Mesothelial cell of epicardium (in vitro differentiated cells): ENCODE results near the gene ERV3-1. TPM values are rescaled to one million over a fixed set of nuclear protein-coding genes. Genes with fewer than 3 reads are reported as not detected.
A peak's percentile ranks its signal among the peaks of the same experiment; 100 is the strongest.
"Not testable (repeated sequence)": the region's sequence is repeated elsewhere in the genome, so short reads cannot be mapped to it uniquely, and the experiment has no call there.

Experiments
- DNase-seq, 2 experiments: peaks; one replicate each; pipeline ENCODE4 v3.0.0; 2021; ENCODE audit warnings: low spot score in 2 of 2; ENCODE audit not compliant: unreplicated experiment in 2 of 2
- H3K27ac Mint-ChIP-seq: 2 replicates; pipeline ENCODE4 v1.8.0; 2021; ENCODE audit warnings: mixed read lengths
- H3K27me3 Mint-ChIP-seq: 2 replicates; pipeline ENCODE4 v1.8.0; 2021; ENCODE audit warnings: low read depth, mixed read lengths
- H3K36me3 Mint-ChIP-seq: 2 replicates; pipeline ENCODE4 v1.8.0; 2021; ENCODE audit warnings: mixed read lengths
- H3K4me1 Mint-ChIP-seq: 2 replicates; pipeline ENCODE4 v1.8.0; 2021; ENCODE audit warnings: mixed read lengths
- H3K4me3 Mint-ChIP-seq: 2 replicates; pipeline ENCODE4 v1.8.0; 2021; ENCODE audit warnings: mild to moderate bottlenecking, moderate library complexity, mixed read lengths
- H3K9me3 Mint-ChIP-seq: 2 replicates; pipeline ENCODE4 v1.8.0; 2021; ENCODE audit warnings: mixed read lengths
- total RNA-seq: library from RNA; stranded (reverse); gene quantifications from 3 replicates; pipeline ENCODE4 v1.2.1, GENCODE V29; 2021
- TF ChIP-seq, protein P1 (sequence below): fragments of 200-600 bp; sonication (generic); IDR thresholded peaks from one replicate; pipeline ENCODE4 v1.5.0; 2021; ENCODE audit warnings: antibody characterized with exemption; ENCODE audit not compliant: unreplicated experiment

ERV3-1 gene, protein sequence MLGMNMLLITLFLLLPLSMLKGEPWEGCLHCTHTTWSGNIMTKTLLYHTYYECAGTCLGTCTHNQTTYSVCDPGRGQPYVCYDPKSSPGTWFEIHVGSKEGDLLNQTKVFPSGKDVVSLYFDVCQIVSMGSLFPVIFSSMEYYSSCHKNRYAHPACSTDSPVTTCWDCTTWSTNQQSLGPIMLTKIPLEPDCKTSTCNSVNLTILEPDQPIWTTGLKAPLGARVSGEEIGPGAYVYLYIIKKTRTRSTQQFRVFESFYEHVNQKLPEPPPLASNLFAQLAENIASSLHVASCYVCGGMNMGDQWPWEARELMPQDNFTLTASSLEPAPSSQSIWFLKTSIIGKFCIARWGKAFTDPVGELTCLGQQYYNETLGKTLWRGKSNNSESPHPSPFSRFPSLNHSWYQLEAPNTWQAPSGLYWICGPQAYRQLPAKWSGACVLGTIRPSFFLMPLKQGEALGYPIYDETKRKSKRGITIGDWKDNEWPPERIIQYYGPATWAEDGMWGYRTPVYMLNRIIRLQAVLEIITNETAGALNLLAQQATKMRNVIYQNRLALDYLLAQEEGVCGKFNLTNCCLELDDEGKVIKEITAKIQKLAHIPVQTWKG
- total RNA-seq, result 54.9 to 57.6 TPM (median 56.6 TPM) in 3 replicates

DNA sequence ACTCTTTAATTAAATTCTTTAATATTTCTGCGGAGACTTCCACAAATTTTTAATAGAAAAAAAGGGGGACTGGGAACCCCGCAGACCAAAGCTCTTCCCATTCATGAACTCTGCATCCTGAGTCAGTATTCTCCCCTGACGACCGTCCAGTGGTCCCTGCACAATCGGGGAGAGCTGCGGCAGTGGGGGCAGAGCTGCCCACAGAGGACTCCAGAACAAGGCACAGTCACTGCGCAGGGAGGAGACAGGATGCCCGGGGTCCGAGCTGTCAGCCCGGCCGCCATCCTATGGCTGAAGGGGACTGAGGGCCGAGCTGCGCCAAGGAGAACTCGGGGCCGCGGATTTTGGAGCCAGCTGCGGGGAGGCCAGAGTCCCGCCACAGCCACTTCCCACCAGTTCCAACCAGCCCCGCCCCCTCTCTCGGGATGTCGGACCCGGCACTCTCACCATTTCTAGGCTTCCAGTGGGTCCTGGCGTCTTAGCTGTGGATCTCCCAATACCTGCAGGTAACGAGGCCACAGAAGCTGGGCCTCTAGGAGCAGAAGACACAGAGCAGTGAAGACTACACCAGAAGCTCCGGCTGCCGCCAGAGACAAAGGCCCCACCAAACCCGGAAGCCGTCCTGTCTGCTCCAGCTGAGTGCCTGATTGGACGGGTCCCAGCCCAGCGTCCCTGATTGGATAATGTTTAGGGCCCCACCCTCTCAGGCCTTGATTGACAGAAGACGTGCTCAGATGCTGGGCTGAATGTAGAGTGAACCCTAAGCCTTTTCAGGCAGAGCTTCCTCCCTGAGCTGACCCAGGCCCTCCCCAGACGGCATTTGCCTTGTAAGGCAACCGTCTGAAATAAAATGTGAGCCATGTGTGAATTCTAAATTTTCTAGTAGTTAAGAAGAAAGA is at the start of gene ERV3-1:
Gene ERV3-1, minus strand, starts transcription at position 594 of the 899 bp plus-strand sequence. CDS start 13,661 bp downstream, outside the sequence.
- Mint-ChIP-seq H3K4me1 (peaks cover 19% of the 10 kb centered on the region), H3K27me3 (no peaks in the 10 kb centered on the region), H3K27ac (peak within 1 kb of the TSS; percentile 100), H3K36me3 (peaks cover 34% of the 10 kb centered on the region), H3K9me3 (peaks cover 27% of the 10 kb centered on the region), H3K4me3 (peak within 1 kb of the TSS; percentile 97)
- DNase-seq, result peak; percentile 83 to 89
- TF ChIP-seq, protein P1, sequence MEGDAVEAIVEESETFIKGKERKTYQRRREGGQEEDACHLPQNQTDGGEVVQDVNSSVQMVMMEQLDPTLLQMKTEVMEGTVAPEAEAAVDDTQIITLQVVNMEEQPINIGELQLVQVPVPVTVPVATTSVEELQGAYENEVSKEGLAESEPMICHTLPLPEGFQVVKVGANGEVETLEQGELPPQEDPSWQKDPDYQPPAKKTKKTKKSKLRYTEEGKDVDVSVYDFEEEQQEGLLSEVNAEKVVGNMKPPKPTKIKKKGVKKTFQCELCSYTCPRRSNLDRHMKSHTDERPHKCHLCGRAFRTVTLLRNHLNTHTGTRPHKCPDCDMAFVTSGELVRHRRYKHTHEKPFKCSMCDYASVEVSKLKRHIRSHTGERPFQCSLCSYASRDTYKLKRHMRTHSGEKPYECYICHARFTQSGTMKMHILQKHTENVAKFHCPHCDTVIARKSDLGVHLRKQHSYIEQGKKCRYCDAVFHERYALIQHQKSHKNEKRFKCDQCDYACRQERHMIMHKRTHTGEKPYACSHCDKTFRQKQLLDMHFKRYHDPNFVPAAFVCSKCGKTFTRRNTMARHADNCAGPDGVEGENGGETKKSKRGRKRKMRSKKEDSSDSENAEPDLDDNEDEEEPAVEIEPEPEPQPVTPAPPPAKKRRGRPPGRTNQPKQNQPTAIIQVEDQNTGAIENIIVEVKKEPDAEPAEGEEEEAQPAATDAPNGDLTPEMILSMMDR, result no peak

DNA sequence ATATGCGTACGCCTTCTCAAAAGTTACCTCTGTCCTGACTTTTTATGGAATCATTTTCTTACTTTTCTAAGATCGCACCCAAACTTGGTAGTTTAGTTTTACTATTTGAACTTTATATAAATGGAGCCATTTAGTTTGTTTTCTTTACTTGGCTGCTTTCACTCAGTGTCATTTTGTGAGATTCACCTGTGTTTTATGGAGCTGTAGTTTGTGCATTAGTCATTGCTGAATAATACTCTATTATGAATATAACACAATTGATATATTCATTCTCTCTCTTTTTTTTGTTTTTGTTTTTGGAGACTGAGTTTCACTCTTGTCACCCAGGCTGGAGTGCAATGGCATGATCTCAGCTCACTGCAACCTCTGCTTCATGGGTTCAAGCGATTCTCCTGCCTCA is 49.3 kb upstream of the ERV3-1 start:
- H3K27me3 Mint-ChIP-seq, H3K4me1 Mint-ChIP-seq, DNase-seq, H3K4me3 Mint-ChIP-seq, H3K27ac Mint-ChIP-seq: not testable (repeated sequence)
- H3K36me3 Mint-ChIP-seq, result peaks cover 36% of the 10 kb centered on the region
- H3K9me3 Mint-ChIP-seq, result peaks cover 11% of the 10 kb centered on the region

DNA sequence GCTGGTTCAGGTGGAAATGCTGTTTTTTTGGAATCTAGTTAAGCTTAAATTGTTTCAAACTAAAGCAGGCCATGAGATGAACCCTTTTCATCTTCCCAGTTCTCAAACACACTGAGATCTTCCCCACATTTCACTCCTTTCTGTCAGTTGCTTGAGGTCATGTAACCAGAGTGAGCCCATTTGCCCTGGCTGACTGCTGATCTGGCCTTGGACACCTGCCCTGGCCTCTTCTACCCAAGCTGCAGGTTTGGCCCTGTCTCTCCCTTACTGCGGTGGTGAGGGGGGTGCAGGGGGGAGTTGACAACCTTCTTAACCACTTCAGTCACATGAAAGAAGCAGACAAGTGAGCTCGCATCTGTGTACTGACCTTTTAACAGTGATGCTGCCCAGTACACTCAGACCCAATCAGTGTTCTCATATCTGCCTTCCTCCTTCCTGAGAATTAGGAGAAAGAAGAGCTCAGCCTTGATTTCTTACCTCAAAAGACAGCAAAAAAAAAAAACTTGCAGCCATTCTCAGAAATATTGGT is 48.0 kb upstream of the ERV3-1 start:
- H3K9me3 Mint-ChIP-seq, result peaks cover 16% of the 10 kb centered on the region
- not testable (repeated sequence) for H3K27ac Mint-ChIP-seq, H3K4me3 Mint-ChIP-seq, DNase-seq, H3K27me3 Mint-ChIP-seq, H3K4me1 Mint-ChIP-seq
- H3K36me3 Mint-ChIP-seq, result peaks cover 42% of the 10 kb centered on the region

DNA sequence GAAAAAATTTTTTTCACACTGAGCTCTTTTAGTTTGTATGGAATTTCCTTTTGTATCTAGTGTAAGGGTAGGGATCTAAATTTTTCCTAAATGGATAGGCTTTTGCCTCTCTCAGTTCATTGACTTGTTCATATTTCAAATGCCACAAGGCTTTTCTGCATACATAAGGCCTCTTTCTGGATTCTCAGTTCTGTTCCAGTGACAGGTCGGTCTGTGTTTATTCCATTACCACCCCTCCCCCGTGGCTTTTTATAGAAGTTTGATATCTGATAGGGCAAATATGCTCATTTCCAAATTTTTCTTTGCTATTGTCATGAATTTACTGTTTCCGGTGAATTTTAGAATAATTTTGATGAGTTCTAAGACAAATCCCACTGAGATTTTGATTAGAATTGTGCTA is 45.2 kb upstream of the ERV3-1 start:
- H3K27me3 Mint-ChIP-seq, H3K4me3 Mint-ChIP-seq, DNase-seq, H3K27ac Mint-ChIP-seq, H3K4me1 Mint-ChIP-seq: not testable (repeated sequence)
- Mint-ChIP-seq H3K9me3 (peaks cover 16% of the 10 kb centered on the region), H3K36me3 (peaks cover 29% of the 10 kb centered on the region)

DNA sequence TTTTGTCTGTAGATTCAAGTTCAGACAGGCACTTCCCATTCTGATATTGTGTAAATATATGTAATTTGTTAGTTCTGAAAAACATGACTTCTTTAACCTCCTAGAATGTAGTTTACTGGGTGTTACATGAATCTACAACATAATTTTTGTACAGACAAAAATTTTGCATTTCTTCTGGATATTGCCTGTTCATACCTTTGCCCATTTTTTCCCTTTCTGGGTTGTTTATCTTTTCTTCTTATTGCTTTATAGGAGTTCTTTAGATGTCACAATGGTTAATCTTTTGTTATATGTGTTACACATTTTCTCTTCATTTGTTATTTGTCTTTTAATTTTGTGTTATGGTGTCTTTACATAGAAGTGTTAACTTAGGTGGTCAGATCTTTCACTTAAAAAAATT is 44.7 kb upstream of the ERV3-1 start:
- not testable (repeated sequence) for H3K27ac Mint-ChIP-seq, H3K4me1 Mint-ChIP-seq, DNase-seq, H3K4me3 Mint-ChIP-seq, H3K27me3 Mint-ChIP-seq
- Mint-ChIP-seq H3K36me3 (peaks cover 24% of the 10 kb centered on the region), H3K9me3 (peaks cover 16% of the 10 kb centered on the region)

DNA sequence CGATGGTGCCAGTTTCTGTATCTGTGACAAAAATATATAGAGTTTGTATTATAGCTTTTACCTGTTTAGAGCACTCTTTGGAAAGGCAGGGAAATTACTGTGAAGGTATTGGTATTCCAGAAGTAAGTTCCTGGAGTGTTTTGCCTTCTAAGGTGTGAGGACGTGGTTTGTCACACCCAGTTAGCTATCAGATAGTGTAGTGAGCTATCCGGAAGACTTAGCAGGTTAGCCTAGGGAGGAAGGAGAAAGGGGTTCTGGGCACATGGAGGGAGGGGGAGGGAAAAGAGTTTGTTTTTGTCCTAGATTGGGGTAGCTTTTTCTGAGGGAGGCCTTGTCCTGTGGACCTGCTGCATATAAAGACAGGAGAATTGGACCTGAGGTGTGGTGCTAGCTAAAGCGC is 39.8 kb upstream of the ERV3-1 start:
- DNase-seq, H3K27me3 Mint-ChIP-seq, H3K9me3 Mint-ChIP-seq, H3K4me1 Mint-ChIP-seq, H3K27ac Mint-ChIP-seq, H3K4me3 Mint-ChIP-seq: not testable (repeated sequence)
- H3K36me3 Mint-ChIP-seq, result peaks cover 20% of the 10 kb centered on the region

DNA sequence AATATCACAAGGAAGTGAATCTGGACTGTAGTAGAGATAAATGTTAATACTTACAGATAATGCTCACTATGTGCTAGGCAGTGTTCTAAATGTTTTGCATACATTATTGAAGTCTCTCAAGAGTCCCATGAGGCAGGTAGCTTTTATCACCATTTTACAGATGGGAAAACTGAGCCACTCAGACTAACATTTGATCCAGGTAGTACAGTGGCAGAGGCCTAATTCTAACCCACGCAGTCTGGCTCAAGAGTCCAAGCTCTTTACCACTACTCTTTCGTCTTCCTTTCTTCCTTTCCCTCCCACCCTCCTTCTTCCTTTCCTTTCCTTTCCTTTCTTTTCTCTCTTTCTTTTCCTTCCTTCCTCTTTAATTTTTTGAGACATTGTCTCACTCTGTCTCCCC is 39.1 kb upstream of the ERV3-1 start:
- not testable (repeated sequence) for H3K9me3 Mint-ChIP-seq, DNase-seq, H3K4me3 Mint-ChIP-seq, H3K4me1 Mint-ChIP-seq, H3K27me3 Mint-ChIP-seq, H3K27ac Mint-ChIP-seq
- peaks cover 14% of the 10 kb centered on the region for H3K36me3 Mint-ChIP-seq

DNA sequence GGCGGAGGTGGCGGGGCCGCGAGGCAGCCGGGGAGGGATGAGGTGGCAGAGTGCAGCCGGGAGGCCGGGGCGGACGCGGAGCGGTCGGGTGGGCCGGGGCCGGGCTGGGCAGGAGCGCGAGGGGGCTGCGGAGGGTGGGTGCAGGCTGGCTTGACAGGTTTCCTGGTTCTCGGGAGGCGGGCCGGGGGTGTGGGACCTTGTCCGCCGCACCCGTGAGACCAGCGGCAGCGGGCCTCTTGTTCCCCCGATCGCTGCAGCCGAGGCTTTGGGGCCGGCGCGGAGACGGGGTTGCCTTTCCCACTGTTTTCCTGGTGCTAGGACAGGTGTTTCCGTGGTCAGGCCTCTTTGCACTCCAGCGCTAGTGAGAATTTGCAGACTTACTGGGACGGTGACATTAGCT is 32.3 kb upstream of the ERV3-1 start:
- peaks cover 13% of the 10 kb centered on the region for H3K4me1 Mint-ChIP-seq
- DNase-seq, result peak; percentile 18 to 55
- H3K36me3 Mint-ChIP-seq, H3K9me3 Mint-ChIP-seq, H3K27me3 Mint-ChIP-seq: not testable (repeated sequence)
- peak overlapping the region; percentile 89 for H3K4me3 Mint-ChIP-seq
- H3K27ac Mint-ChIP-seq, result peak overlapping the region; percentile 97
